AG04450 (cell line): ENCODE results near the gene USH2A. TPM values are rescaled to one million over a fixed set of nuclear protein-coding genes. Genes with fewer than 3 reads are reported as not detected.

Source experiments
- CTCF ChIA-PET: fragments of 300-600, 350-600 bp; formaldehyde crosslinking; extraction: SDS; loops from one replicate; lab custom pipeline; 2022; ENCODE audit warnings: antibody characterized with exemption, inconsistent platforms; lab: Charles Lee
- POLR2A ChIA-PET: fragments of 350-600 bp; formaldehyde crosslinking; extraction: SDS; loops from one replicate; lab custom pipeline; 2021; ENCODE audit warnings: antibody characterized with exemption, inconsistent platforms; lab: Yijun Ruan, JAX
- DNase-seq: peaks from one replicate; pipeline ENCODE4 v3.0.0-alpha.2; 2011; ENCODE audit warnings: low read depth, low spot score
- H3K27ac ChIP-seq: one replicate; pipeline ENCODE4 v1.5.1; 2012; ENCODE audit warnings: low read depth, low read length, control low read depth
- H3K27me3 ChIP-seq: one replicate; pipeline ENCODE4 v1.6.0; 2012; ENCODE audit warnings: low read length; ENCODE audit not compliant: control insufficient read depth, insufficient read depth
- H3K4me3 ChIP-seq: 2 replicates; pipeline ENCODE4 v1.5.1; 2011; ENCODE audit warnings: mild to moderate bottlenecking, low read depth, low read length, control low read depth
- H3K9me3 ChIP-seq: 2 replicates; pipeline ENCODE4 v1.5.1; 2012; ENCODE audit warnings: low read length; ENCODE audit not compliant: control insufficient read depth, insufficient read depth
- CTCF ChIP-seq: IDR thresholded peaks from 2 replicates; pipeline ENCODE4 v1.5.1; 2011; ENCODE audit warnings: low read depth, low read length, control low read depth, inconsistent platforms
- polyA plus RNA-seq: library from polyadenylated mRNA; depleted of rRNA; stranded (reverse); fragments of >200 nt; gene quantifications from 2 replicates; pipeline ENCODE4 v1.2.3, GENCODE V29; 2011

The USH2A gene
- polyA plus RNA-seq, 1 experiment, result 0.01 TPM

- no peak for TF ChIP-seq CTCF
- POLR2A ChIA-PET, result no interaction called here
- Histone ChIP-seq H3K9me3 (no peaks in the 10 kb centered on the region), H3K4me3 (no peak overlapping the region), H3K27me3 (no peaks in the 10 kb centered on the region), H3K27ac (no peak overlapping the region)
- CTCF ChIA-PET, result no interaction called here
- no peak for DNase-seq
These were observed 366.2 kb downstream of the USH2A start for GRCh38 chr1:216057063-216057462.

- ChIA-PET CTCF (no interaction called here), POLR2A (no interaction called here)
- DNase-seq, result no peak
- no peak overlapping the region for H3K4me3 ChIP-seq
- no peak overlapping the region for H3K27ac ChIP-seq
- TF ChIP-seq CTCF, result no peak
- no peaks in the 10 kb centered on the region for H3K9me3 ChIP-seq
- H3K27me3 ChIP-seq, result no peaks in the 10 kb centered on the region
These were observed 368.2 kb downstream of the USH2A start for GRCh38 chr1:216055004-216055403.

GRCh38 chr1:216054600-216054999 lies 368.6 kb downstream of the USH2A start:
- H3K9me3 ChIP-seq, result no peaks in the 10 kb centered on the region
- DNase-seq, result no peak
- H3K27me3 ChIP-seq, result no peaks in the 10 kb centered on the region
- H3K27ac ChIP-seq, result no peak overlapping the region
- CTCF ChIA-PET, result no interaction called here
- POLR2A ChIA-PET, result no interaction called here
- TF ChIP-seq CTCF, result no peak
- no peak overlapping the region for H3K4me3 ChIP-seq

- TF ChIP-seq CTCF, result no peak
- H3K4me3 ChIP-seq, result no peak overlapping the region
- DNase-seq, result no peak
- POLR2A ChIA-PET, result no interaction called here
- H3K27me3 ChIP-seq, result no peaks in the 10 kb centered on the region
- H3K27ac ChIP-seq, result no peak overlapping the region
- H3K9me3 ChIP-seq, result no peaks in the 10 kb centered on the region
- CTCF ChIA-PET, result no interaction called here
These were observed 372.2 kb downstream of the USH2A start for GRCh38 chr1:216051071-216051470.

- CTCF ChIA-PET, result no interaction called here
- Histone ChIP-seq H3K27me3 (no peaks in the 10 kb centered on the region), H3K9me3 (no peaks in the 10 kb centered on the region), H3K4me3 (no peak overlapping the region), H3K27ac (no peak overlapping the region)
- no peak for DNase-seq
- TF ChIP-seq CTCF, result no peak
- POLR2A ChIA-PET, result no interaction called here
These were observed 373.4 kb downstream of the USH2A start for GRCh38 chr1:216049741-216050430.
